SK-MEL-5 (cell line): ENCODE measurements around the gene ZNF26. TPM values are rescaled to one million over a fixed set of nuclear protein-coding genes. Genes with fewer than 3 reads are reported as not detected.
"Not testable (repeated sequence)": the region's sequence is repeated elsewhere in the genome, so short reads cannot be mapped to it uniquely, and the experiment has no call there.

ENCODE experiments used
- DNase-seq: peaks from one replicate; pipeline ENCODE4 v3.0.0-alpha.2; 2016; ENCODE audit warnings: low read depth, low spot score
- in situ Hi-C: cut with HindIII; loops from 2 replicates; pipeline ENCODE4 v1.10.0; 2016; ENCODE audit warnings: low sequenced_read_pairs, high pct_unique_total_duplicates, low pct_unique_long_range_greater_than_20kb
- polyA plus RNA-seq, 2 experiments: library from polyadenylated mRNA; depleted of rRNA; stranded (reverse); fragments of >200 nt; gene quantifications; 2 replicates each; pipeline ENCODE4 v1.2.3, GENCODE V29; 2015
- total RNA-seq: library from RNA; depleted of rRNA; stranded (reverse); fragments of >200 nt; shearing (Covaris generic); gene quantifications from 2 replicates; pipeline ENCODE4 v1.2.3, GENCODE V29; 2014; rRNA removed

Gene ZNF26, protein sequence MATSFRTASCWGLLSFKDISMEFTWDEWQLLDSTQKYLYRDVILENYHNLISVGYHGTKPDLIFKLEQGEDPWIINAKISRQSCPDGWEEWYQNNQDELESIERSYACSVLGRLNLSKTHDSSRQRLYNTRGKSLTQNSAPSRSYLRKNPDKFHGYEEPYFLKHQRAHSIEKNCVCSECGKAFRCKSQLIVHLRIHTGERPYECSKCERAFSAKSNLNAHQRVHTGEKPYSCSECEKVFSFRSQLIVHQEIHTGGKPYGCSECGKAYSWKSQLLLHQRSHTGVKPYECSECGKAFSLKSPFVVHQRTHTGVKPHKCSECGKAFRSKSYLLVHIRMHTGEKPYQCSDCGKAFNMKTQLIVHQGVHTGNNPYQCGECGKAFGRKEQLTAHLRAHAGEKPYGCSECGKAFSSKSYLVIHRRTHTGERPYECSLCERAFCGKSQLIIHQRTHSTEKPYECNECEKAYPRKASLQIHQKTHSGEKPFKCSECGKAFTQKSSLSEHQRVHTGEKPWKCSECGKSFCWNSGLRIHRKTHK
- 9.7 and 12.9 TPM in 2 replicates for total RNA-seq
- 16.7 and 17.8 TPM in 2 replicates for polyA plus RNA-seq (2015; cell fraction: cytosol; rRNA removed)
- polyA plus RNA-seq (2015; cell fraction: nucleus; rRNA removed), result 59.6 and 84.1 TPM in 2 replicates

- peak; percentile 92 for DNase-seq
- in situ Hi-C loops, result no loop called here
Measured at GRCh38 chr12:132986001-132986884, at the start of gene ZNF26. TSS of gene ZNF26 (plus strand) at chr12:132986367. CDS start at chr12:132986841, 474 bp downstream.

DNA sequence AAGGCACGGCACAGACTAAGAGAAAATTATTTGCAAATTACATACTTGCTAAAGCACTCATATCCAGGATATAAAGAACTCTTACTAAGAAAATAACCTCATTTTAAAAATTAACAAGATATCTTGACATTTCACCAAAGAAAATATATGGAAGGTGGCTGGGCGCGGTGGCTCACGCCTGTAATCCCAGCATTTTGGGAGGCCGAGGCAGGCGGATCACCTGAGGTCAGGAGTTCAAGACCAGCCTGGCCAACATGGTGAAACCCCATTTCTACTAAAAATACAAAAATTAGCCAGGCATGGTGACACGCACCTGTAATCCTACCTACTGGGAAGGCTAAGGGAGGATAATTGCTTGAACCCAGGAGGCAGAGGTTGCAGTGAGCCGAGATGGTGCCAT, 49.2 kb upstream of the ZNF26 start:
- DNase-seq, in situ Hi-C loops: not testable (repeated sequence)

GRCh38 chr12:132937476-132937875, 48.7 kb upstream of the ZNF26 start:
- in situ Hi-C loops, result no loop called here
- DNase-seq, result no peak

DNA sequence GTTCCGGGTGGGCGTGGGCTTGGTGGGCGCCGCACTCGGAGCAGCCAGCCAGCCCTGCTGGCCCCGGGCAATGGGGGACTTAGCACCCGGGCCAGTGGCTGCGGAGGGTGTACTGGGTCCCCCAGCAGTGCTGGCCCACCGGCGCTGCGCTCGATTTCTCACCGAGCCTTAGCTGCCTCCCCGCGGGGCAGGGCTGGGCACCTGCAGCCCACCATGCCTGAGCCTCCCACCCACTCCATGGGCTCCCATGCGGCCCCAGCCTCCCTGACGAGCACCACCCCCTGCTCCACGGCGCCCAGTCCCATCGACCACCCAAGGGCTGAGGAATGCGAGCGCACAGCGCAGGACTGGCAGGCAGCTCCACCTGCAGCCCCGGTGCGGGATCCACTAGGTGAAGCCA, 47.4 kb upstream of the ZNF26 start:
- in situ Hi-C loops, DNase-seq: not testable (repeated sequence)

- DNase-seq, result no peak
- in situ Hi-C loops, result no loop called here
Measured at GRCh38 chr12:132940071-132940719, 46.0 kb upstream of the ZNF26 start.

GRCh38 chr12:132941336-132941954, 44.7 kb upstream of the ZNF26 start:
- in situ Hi-C loops, result no loop called here
- no peak for DNase-seq

GRCh38 chr12:132942611-132943010, 43.6 kb upstream of the ZNF26 start:
- no peak for DNase-seq
- in situ Hi-C loops, result no loop called here

GRCh38 chr12:132945806-132946205, 40.4 kb upstream of the ZNF26 start:
- in situ Hi-C loops, result no loop called here
- DNase-seq, result no peak

DNA sequence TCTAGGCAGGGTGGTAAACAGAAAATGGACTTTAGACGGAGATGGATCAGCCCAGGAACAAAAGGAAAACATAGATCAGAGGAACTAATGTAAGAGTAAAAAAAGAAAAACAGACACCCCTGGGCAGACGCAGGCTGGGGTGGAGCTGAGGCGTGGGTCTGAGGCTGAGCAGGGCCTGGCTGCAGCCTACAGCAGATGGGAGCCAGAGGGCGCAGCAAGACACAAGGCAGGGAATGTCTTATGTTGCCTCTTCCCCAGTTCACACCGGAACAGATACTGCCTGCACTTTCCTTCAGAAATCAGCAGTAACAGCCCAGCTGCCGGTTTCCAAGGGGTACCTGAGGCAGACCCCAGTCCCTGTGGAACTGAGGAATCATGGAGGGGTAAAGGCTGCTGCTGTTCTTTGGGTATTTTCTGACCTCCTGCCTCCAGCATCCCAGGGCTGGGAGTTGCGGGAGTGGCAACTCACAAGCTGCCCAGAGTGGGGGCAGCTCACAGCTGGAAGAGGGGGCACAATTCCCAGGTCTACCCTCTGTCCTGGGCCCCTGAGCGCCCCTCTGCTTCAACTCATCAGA, 39.8 kb upstream of the ZNF26 start:
- DNase-seq, result no peak
- in situ Hi-C loops, result no loop called here

GRCh38 chr12:132948146-132949066, 37.8 kb upstream of the ZNF26 start:
- no peak for DNase-seq
- in situ Hi-C loops, result no loop called here

GRCh38 chr12:132949936-132950837, 36.0 kb upstream of the ZNF26 start:
- DNase-seq, result no peak
- in situ Hi-C loops, result no loop called here

DNA sequence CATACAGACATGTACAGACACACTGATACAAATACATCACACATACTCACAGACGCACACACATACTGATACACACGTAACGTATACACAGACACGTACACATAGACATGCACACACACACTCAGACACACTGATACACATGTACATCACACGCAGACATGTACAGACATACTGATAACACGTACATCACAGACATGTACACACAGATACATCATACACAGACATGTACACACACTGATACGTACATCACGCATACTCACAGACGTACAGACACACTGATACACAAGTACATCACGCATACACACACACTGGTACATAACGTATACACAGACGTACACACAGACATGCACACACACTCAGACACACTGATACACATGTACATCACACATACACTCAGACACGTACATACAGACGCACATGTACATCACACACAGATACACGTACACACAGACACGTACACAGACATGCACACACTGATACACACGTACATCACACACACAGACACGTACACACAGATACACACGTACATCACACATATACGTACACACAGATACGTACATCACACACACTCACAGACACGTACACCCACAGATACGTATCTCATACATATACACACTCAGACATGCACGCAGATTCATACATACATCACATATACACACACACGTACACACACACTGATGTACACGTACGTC, 35.2 kb upstream of the ZNF26 start:
- in situ Hi-C loops, result no loop called here
- no peak for DNase-seq

GRCh38 chr12:132951649-132952048, 34.5 kb upstream of the ZNF26 start:
- DNase-seq, result no peak
- in situ Hi-C loops, result no loop called here

DNA sequence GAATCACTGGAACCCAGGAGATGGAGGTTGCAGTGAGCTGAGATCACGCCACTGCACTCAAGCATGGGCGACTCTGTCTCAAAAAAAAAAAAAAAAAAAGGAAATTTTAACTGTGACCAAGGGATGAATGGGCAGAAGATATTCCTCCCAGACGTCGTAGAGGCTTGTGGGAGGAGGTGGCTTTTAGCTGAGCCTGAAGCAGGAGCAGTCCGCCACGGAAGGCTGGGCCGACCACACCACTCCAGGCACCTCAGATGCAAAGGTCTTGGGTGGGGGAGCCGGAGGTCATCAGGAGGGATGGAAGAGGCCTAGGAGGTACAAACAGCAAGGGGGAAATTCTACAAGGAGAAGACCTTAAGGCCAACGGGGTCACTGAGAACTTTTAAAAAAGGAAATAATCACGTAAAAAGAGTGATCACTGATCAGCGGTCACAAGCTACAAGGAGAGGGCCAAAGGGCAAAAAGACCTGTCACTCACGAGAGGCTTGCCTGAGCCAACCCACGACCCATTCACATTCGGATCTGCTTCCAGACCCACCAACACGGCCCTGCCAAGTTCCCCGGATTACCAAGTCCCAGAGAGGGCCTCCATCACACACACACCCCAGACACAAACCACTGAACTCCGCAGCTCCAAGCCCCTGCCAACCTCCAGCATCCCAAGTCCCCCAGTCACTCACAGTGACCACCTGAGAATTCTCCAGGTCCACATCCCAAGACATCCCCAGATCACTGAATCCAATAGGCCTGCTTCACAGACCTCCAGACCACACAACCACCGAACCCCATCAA, 33.6 kb upstream of the ZNF26 start:
- in situ Hi-C loops, result no loop called here
- DNase-seq, result no peak
